ENCODE data around the gene IFT80. TPM values are rescaled to one million over a fixed set of nuclear protein-coding genes. Genes with fewer than 3 reads are reported as not detected.

Gene IFT80
- total RNA-seq, 1 experiment from 2014 or later, result 26.9 TPM

DNA sequence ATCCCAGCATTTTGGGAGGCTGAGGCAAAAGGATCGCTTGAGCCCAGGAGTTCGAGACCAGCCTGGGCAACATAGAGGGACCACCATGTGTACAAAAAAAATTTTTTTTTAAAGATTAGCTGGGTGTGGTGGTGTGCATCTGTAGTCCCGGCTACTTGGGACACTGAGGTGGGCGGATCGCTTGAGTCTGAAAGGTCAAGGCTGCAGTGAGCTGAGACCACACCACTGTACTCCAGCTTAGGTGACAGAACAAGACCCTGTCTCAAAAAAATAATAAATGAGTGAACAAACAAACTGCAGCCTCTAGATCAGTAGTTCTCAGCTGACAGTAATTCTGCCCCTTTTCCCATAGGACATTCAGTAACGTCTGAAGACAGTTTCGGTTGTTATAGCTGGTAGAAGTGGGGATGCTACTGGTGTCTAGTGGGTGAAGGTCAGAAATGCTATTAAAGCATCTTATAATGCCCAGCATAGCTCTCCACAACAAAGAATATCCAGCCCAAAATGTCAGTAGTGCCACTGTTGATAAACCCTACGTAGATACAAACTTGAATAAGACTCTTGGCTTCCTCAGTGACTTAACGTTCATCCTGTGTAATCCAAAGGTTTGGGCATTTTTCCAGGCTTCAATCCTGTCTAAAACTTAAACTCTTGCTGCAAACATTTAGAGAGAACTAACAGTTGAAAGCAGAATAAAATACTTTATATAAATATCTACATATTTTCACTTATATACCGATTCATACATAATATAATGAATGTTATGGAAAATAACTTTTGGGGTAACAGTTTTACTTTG is 11.0 kb upstream of the IFT80 start (continued):
- TF ChIP-seq, protein P1, sequence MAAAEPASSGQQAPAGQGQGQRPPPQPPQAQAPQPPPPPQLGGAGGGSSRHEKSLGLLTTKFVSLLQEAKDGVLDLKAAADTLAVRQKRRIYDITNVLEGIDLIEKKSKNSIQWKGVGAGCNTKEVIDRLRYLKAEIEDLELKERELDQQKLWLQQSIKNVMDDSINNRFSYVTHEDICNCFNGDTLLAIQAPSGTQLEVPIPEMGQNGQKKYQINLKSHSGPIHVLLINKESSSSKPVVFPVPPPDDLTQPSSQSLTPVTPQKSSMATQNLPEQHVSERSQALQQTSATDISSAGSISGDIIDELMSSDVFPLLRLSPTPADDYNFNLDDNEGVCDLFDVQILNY (CRISPR knock-in tag; IDR thresholded peaks at IDR 0.05), result no peak

DNA sequence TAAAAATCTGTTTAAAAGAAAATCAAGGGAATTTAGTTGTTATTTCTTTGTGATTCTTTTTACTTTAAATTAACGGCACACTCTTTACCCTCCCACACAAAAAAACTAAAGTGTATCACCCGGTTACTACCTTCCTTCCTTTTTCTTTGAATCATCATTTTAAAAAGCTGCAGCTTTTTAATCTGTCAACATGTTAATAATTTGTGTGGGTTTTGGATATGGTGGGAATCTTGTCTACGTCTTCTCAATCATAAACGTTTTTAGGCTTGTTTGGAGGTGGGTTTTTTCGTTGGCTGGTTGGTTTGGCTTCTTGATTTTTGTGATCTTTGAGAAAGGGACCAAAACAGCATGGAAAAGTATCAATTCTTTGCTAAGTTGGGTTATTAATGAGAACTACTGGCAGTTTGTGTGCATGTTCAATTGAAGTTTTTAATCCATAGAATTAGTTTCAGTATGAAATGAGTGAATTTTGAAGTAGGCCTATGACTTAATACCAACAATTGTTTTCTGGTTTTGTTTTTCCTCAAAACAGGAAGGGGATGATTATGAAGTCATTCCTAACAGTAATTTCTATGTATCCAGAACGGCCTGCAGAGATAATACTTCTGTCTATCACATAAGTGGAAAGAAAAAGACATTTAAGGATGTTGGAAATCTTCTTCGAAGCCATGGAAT is 4.9 kb upstream of the IFT80 start:
- H3K27me3 Mint-ChIP-seq (ENCODE audit: low read depth), result peaks cover 8% of the 10 kb centered on the region; the same call in 1 of the 2 replicates
- H3K4me3 Mint-ChIP-seq, result peak overlapping the region; percentile 99; the same call in 1 of the 2 replicates
- DNase-seq (ENCODE audit: low spot score), result no peak
- no peak for ATAC-seq
- peaks cover 36% of the 10 kb centered on the region for H3K36me3 Mint-ChIP-seq
- peak overlapping the region; percentile 93 for H3K27ac Mint-ChIP-seq
- ChIA-PET CTCF (no interaction called here), POLR2A (no interaction called here)
- H3K4me1 Mint-ChIP-seq, result peaks cover 30% of the 10 kb centered on the region
- TF ChIP-seq NR2C2 (CRISPR knock-in tag; IDR thresholded peaks at IDR 0.05), result no peak
- TF ChIP-seq, protein P2, sequence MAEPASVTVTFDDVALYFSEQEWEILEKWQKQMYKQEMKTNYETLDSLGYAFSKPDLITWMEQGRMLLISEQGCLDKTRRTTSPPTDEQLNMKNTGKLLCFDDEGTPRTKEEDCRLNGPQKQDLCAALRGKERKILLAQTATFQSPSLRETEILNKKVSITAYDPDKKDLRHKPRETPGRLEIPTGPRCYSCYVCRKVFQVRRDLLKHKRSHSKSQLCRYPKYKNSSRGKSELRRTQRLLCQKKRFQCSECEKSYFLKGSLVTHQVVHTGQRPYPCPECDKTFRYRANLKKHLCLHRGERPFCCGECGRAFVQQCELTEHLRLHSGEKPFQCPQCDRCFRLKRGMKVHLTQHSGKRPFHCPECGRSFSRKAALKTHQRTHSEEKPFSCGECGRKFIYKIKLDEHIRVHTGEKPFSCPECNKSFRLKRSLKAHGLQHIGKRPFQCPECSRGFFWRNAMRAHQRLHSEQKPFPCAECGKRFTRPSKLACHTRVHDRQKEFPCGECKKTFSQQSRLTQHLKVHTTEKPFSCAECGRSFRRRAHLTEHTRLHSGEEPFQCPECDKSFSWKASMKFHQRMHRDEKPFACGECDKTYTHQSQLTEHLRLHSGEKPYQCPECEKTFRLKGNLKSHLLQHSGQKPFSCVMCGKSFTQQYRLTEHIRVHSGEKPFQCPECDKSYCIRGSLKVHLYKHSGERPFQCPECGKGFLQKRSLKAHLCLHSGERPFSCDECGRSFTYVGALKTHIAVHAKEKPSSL (CRISPR knock-in tag; conservative IDR thresholded peaks at IDR 0.05), result no peak
- no peak for TF ChIP-seq ZNF317 (CRISPR knock-in tag; IDR thresholded peaks at IDR 0.05; ENCODE audit: borderline replicate concordance, low read depth)
- no peak for TF ChIP-seq ELF4 (CRISPR knock-in tag; IDR thresholded peaks at IDR 0.05; ENCODE audit: low read depth)
- TF ChIP-seq, protein P3, sequence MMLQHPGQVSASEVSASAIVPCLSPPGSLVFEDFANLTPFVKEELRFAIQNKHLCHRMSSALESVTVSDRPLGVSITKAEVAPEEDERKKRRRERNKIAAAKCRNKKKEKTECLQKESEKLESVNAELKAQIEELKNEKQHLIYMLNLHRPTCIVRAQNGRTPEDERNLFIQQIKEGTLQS (CRISPR knock-in tag; conservative IDR thresholded peaks at IDR 0.05), result no peak
- no peak for TF ChIP-seq MYBL2 (CRISPR knock-in tag; IDR thresholded peaks at IDR 0.05)
- TF ChIP-seq, protein P4, sequence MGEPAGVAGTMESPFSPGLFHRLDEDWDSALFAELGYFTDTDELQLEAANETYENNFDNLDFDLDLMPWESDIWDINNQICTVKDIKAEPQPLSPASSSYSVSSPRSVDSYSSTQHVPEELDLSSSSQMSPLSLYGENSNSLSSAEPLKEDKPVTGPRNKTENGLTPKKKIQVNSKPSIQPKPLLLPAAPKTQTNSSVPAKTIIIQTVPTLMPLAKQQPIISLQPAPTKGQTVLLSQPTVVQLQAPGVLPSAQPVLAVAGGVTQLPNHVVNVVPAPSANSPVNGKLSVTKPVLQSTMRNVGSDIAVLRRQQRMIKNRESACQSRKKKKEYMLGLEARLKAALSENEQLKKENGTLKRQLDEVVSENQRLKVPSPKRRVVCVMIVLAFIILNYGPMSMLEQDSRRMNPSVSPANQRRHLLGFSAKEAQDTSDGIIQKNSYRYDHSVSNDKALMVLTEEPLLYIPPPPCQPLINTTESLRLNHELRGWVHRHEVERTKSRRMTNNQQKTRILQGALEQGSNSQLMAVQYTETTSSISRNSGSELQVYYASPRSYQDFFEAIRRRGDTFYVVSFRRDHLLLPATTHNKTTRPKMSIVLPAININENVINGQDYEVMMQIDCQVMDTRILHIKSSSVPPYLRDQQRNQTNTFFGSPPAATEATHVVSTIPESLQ (CRISPR knock-in tag; IDR thresholded peaks at IDR 0.05), result no peak
- TF ChIP-seq ZNF423 (CRISPR knock-in tag; IDR thresholded peaks at IDR 0.05), result no peak
- TF ChIP-seq TP53 (CRISPR knock-in tag; IDR thresholded peaks at IDR 0.05), result no peak
- no peak for TF ChIP-seq IRF2 (CRISPR knock-in tag; IDR thresholded peaks at IDR 0.05; ENCODE audit: borderline replicate concordance, low read depth)
- TF ChIP-seq, protein P5, sequence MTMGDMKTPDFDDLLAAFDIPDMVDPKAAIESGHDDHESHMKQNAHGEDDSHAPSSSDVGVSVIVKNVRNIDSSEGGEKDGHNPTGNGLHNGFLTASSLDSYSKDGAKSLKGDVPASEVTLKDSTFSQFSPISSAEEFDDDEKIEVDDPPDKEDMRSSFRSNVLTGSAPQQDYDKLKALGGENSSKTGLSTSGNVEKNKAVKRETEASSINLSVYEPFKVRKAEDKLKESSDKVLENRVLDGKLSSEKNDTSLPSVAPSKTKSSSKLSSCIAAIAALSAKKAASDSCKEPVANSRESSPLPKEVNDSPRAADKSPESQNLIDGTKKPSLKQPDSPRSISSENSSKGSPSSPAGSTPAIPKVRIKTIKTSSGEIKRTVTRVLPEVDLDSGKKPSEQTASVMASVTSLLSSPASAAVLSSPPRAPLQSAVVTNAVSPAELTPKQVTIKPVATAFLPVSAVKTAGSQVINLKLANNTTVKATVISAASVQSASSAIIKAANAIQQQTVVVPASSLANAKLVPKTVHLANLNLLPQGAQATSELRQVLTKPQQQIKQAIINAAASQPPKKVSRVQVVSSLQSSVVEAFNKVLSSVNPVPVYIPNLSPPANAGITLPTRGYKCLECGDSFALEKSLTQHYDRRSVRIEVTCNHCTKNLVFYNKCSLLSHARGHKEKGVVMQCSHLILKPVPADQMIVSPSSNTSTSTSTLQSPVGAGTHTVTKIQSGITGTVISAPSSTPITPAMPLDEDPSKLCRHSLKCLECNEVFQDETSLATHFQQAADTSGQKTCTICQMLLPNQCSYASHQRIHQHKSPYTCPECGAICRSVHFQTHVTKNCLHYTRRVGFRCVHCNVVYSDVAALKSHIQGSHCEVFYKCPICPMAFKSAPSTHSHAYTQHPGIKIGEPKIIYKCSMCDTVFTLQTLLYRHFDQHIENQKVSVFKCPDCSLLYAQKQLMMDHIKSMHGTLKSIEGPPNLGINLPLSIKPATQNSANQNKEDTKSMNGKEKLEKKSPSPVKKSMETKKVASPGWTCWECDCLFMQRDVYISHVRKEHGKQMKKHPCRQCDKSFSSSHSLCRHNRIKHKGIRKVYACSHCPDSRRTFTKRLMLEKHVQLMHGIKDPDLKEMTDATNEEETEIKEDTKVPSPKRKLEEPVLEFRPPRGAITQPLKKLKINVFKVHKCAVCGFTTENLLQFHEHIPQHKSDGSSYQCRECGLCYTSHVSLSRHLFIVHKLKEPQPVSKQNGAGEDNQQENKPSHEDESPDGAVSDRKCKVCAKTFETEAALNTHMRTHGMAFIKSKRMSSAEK (CRISPR knock-in tag; IDR thresholded peaks at IDR 0.05; ENCODE audit: borderline replicate concordance), result no peak
- TF ChIP-seq GABPB1 (CRISPR knock-in tag; IDR thresholded peaks at IDR 0.05), result no peak
- TF ChIP-seq, protein P6, sequence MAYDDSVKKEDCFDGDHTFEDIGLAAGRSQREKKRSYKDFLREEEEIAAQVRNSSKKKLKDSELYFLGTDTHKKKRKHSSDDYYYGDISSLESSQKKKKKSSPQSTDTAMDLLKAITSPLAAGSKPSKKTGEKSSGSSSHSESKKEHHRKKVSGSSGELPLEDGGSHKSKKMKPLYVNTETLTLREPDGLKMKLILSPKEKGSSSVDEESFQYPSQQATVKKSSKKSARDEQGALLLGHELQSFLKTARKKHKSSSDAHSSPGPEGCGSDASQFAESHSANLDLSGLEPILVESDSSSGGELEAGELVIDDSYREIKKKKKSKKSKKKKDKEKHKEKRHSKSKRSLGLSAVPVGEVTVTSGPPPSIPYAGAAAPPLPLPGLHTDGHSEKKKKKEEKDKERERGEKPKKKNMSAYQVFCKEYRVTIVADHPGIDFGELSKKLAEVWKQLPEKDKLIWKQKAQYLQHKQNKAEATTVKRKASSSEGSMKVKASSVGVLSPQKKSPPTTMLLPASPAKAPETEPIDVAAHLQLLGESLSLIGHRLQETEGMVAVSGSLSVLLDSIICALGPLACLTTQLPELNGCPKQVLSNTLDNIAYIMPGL (CRISPR knock-in tag; IDR thresholded peaks at IDR 0.05), result no peak
- TF ChIP-seq, protein P7, sequence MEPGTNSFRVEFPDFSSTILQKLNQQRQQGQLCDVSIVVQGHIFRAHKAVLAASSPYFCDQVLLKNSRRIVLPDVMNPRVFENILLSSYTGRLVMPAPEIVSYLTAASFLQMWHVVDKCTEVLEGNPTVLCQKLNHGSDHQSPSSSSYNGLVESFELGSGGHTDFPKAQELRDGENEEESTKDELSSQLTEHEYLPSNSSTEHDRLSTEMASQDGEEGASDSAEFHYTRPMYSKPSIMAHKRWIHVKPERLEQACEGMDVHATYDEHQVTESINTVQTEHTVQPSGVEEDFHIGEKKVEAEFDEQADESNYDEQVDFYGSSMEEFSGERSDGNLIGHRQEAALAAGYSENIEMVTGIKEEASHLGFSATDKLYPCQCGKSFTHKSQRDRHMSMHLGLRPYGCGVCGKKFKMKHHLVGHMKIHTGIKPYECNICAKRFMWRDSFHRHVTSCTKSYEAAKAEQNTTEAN (CRISPR knock-in tag; IDR thresholded peaks at IDR 0.05), result no peak
- no peak for TF ChIP-seq HMGA2 (CRISPR knock-in tag; IDR thresholded peaks at IDR 0.05)
- TF ChIP-seq, protein P8, sequence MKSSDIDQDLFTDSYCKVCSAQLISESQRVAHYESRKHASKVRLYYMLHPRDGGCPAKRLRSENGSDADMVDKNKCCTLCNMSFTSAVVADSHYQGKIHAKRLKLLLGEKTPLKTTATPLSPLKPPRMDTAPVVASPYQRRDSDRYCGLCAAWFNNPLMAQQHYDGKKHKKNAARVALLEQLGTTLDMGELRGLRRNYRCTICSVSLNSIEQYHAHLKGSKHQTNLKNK (CRISPR knock-in tag; IDR thresholded peaks at IDR 0.05), result no peak
- TF ChIP-seq ZNF416 (CRISPR knock-in tag; IDR thresholded peaks at IDR 0.05), result no peak
- TF ChIP-seq, protein P9, sequence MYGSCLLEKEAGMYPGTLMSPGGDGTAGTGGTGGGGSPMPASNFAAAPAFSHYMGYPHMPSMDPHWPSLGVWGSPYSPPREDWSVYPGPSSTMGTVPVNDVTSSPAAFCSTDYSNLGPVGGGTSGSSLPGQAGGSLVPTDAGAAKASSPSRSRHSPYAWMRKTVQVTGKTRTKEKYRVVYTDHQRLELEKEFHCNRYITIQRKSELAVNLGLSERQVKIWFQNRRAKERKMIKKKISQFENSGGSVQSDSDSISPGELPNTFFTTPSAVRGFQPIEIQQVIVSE (CRISPR knock-in tag; IDR thresholded peaks at IDR 0.05; ENCODE audit: borderline replicate concordance), result no peak
- no peaks in the 10 kb centered on the region for H3K9me3 Mint-ChIP-seq

Measured in WTC11 (cell line).